Mesenchymal stem cell (in vitro differentiated cells and primary cell): ENCODE results near the gene SLC39A8.

ENCODE experiments used
- DNase-seq: peaks from one replicate; pipeline ENCODE4 v3.0.0-alpha.2; 2013
- H2AFZ ChIP-seq: one replicate; pipeline ENCODE4 v1.6.1; 2013; ENCODE audit warnings: low read depth, mild to moderate bottlenecking, control low read depth, inconsistent platforms, low read length, moderate library complexity
- H2AK5ac ChIP-seq: 2 replicates; pipeline ENCODE4 v1.6.1; 2013; ENCODE audit warnings: low read length, moderate library complexity, mild to moderate bottlenecking, inconsistent platforms; ENCODE audit not compliant: severe bottlenecking
- H2BK120ac ChIP-seq: one replicate; pipeline ENCODE4 v1.6.1; 2013; ENCODE audit warnings: low read depth, mild to moderate bottlenecking, inconsistent platforms, low read length, moderate library complexity
- H2BK12ac ChIP-seq, 2 experiments: one replicate each; pipeline ENCODE4 v1.6.1; 2013; ENCODE audit warnings: inconsistent platforms in 2 of 2, low read length in 2 of 2, mild to moderate bottlenecking in 2 of 2, moderate library complexity in 2 of 2, control low read depth in 1 of 2
- H2BK15ac ChIP-seq: one replicate; pipeline ENCODE4 v1.6.1; 2013; ENCODE audit warnings: mild to moderate bottlenecking, low read depth, inconsistent platforms; ENCODE audit not compliant: poor library complexity, severe bottlenecking
- H2BK5ac ChIP-seq: 2 replicates; pipeline ENCODE4 v1.6.1; 2013; ENCODE audit warnings: low read depth, mild to moderate bottlenecking, low read length, control low read depth, inconsistent platforms; ENCODE audit not compliant: poor library complexity, severe bottlenecking
- H3K14ac ChIP-seq, 2 experiments: one replicate each; pipeline ENCODE4 v1.6.1; 2013; ENCODE audit warnings: inconsistent platforms in 2 of 2, low read length in 2 of 2, control low read depth in 1 of 2, mild to moderate bottlenecking in 1 of 2, moderate library complexity in 1 of 2
- H3K18ac ChIP-seq, 2 experiments: one replicate each; pipeline ENCODE4 v1.6.1; 2013; ENCODE audit warnings: inconsistent platforms in 2 of 2, low read length in 2 of 2, control low read depth in 1 of 2, low read depth in 1 of 2, mild to moderate bottlenecking in 1 of 2
- H3K23ac ChIP-seq, 2 experiments: one replicate each; pipeline ENCODE4 v1.6.1; 2013; ENCODE audit warnings: inconsistent platforms in 2 of 2, low read length in 2 of 2, mild to moderate bottlenecking in 2 of 2, moderate library complexity in 2 of 2, control low read depth in 1 of 2
- H3K27ac ChIP-seq: 2 replicates; pipeline ENCODE4 v1.5.1; 2013; ENCODE audit warnings: mild to moderate bottlenecking, moderate library complexity, low read length, control low read depth, inconsistent platforms; ENCODE audit not compliant: poor library complexity, severe bottlenecking
- H3K27me3 ChIP-seq, 2 experiments: 2 replicates each; pipeline versions ENCODE4 v1.6.1 to v1.7.0; 2013; ENCODE audit warnings: low read length in 2 of 2, mild to moderate bottlenecking in 2 of 2, moderate library complexity in 2 of 2, control low read depth in 1 of 2, inconsistent platforms in 1 of 2; ENCODE audit not compliant: control insufficient read depth in 1 of 2, insufficient read depth in 1 of 2
- H3K36me3 ChIP-seq, 2 experiments: 2 replicates each; pipeline versions ENCODE4 v1.6.1 to v1.7.0; 2013; ENCODE audit warnings: low read length in 2 of 2, control low read depth in 1 of 2, inconsistent platforms in 1 of 2, low read depth in 1 of 2, mild to moderate bottlenecking in 1 of 2; ENCODE audit not compliant: insufficient read depth in 2 of 2, control insufficient read depth in 1 of 2
- H3K4ac ChIP-seq, 2 experiments: one replicate each; pipeline ENCODE4 v1.6.1; 2013; ENCODE audit warnings: inconsistent platforms in 2 of 2, low read length in 2 of 2, mild to moderate bottlenecking in 2 of 2, moderate library complexity in 2 of 2, control low read depth in 1 of 2, low read depth in 1 of 2
- H3K4me1 ChIP-seq: 2 replicates; pipeline ENCODE4 v1.6.1; 2013; ENCODE audit warnings: low read depth, low read length, control low read depth; ENCODE audit not compliant: control insufficient read depth, insufficient read depth
- H3K4me2 ChIP-seq: 2 replicates; pipeline ENCODE4 v1.6.1; 2013; ENCODE audit warnings: low read length, mild to moderate bottlenecking, inconsistent platforms; ENCODE audit not compliant: poor library complexity, severe bottlenecking
- H3K4me3 ChIP-seq, 2 experiments: 2 replicates each; pipeline versions ENCODE4 v1.5.1 to v1.7.0; 2013; ENCODE audit warnings: low read length in 2 of 2, mild to moderate bottlenecking in 2 of 2, control low read depth in 1 of 2, low read depth in 1 of 2; ENCODE audit not compliant: insufficient read depth in 1 of 2
- H3K79me1 ChIP-seq: replicated peaks from 2 replicates; pipeline ENCODE4 v1.6.1; 2013; ENCODE audit warnings: mild to moderate bottlenecking, control low read depth, low read length, inconsistent platforms; ENCODE audit not compliant: poor library complexity, severe bottlenecking
- H3K9ac ChIP-seq: 2 replicates; pipeline ENCODE4 v1.7.0; 2013; ENCODE audit warnings: mild to moderate bottlenecking, low read length, moderate library complexity
- H3K9me3 ChIP-seq: 2 replicates; pipeline ENCODE4 v1.7.0; 2013; ENCODE audit warnings: mild to moderate bottlenecking, low read length; ENCODE audit not compliant: control insufficient read depth
- H4K8ac ChIP-seq: one replicate; pipeline ENCODE4 v1.6.1; 2013; ENCODE audit warnings: inconsistent platforms, mild to moderate bottlenecking, low read length, moderate library complexity
- H4K91ac ChIP-seq: one replicate; pipeline ENCODE4 v1.6.1; 2013; ENCODE audit warnings: mild to moderate bottlenecking, low read length, inconsistent platforms
- WGBS: methylation state at CpG from one replicate; pipeline ENCODE4 v1.1.7; 2013; ENCODE audit warnings: mixed read lengths; 5-methylcytosine and 5-hydroxymethylcytosine counted together

The SLC39A8 gene

DNA sequence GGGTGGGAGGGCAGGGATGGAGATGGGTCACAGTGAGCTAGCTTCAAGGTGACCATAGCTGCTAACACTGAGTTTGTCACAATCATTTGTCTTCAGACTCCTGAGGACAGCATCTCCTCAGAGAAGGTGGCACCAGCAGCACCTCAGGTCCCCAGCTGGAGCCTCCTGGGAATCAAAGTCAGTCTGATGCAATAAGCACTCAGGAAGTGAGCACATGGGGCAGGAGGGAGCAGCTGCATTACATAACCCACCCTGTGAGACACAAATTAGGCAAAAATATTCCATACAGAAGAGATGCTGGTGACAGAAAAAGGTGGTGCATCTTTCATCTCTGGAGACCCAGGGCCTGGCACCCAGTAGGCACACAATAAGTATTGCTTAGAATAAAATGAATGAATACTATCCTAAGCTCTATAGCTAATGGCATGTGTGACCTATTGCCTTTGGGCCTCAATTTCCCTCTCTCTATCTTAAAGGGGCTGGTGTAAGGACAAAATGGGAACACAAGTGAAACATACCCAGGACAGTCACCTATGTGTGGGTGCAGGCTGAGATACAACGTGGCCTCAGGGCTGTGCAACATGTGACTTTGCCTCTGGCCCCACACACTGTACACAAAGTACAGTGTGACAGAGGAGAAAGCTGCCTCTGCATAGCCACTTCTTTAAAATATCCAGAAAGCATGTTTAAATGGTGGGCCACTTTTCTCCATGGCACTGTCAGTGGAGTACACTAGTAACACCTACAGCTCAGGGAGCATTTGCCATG is 37.1 kb downstream of the SLC39A8 start:
- Histone ChIP-seq H3K4me2 (no peak overlapping the region), H2BK12ac (no peak overlapping the region), H3K4ac (no peak overlapping the region), H3K27me3 (no peaks in the 10 kb centered on the region), H3K18ac (no peak overlapping the region), H4K91ac (no peak overlapping the region), H2BK120ac (no peak overlapping the region), H4K8ac (no peak overlapping the region), H3K4me3 (no peak overlapping the region), H3K36me3 (no peaks in the 10 kb centered on the region), H3K27ac (no peak overlapping the region), H3K14ac (no peak overlapping the region), H2AFZ (no peak overlapping the region), H3K9me3 (no peaks in the 10 kb centered on the region), H3K23ac (no peak overlapping the region), H3K4me1 (no peaks in the 10 kb centered on the region), H3K9ac (no peak overlapping the region), H2BK15ac (no peak overlapping the region), H3K79me1 (no peaks in the 10 kb centered on the region), H2AK5ac (no peak overlapping the region), H2BK5ac (no peak overlapping the region)
- 77% methylated on average over 1 of the region's 1 CpG for WGBS
- DNase-seq = peak; percentile 4

- H3K23ac ChIP-seq = no peak overlapping the region
- H3K27ac ChIP-seq = no peak overlapping the region
- no peak for DNase-seq
- H3K18ac ChIP-seq = no peak overlapping the region
- no peak overlapping the region for H3K9ac ChIP-seq
- H3K79me1 ChIP-seq = no peaks in the 10 kb centered on the region
- no peak overlapping the region for H3K14ac ChIP-seq
- no CpG with 5 or more reads among the region's 1 CpG for WGBS
- H2BK5ac ChIP-seq = no peak overlapping the region
- H3K4ac ChIP-seq = no peak overlapping the region
- no peak overlapping the region for H4K91ac ChIP-seq
- H4K8ac ChIP-seq = no peak overlapping the region
- no peak overlapping the region for H2BK12ac ChIP-seq
- H3K4me1 ChIP-seq = no peaks in the 10 kb centered on the region
- no peak overlapping the region for H2AK5ac ChIP-seq
- no peak overlapping the region for H2BK15ac ChIP-seq
- H3K4me2 ChIP-seq = no peak overlapping the region
- no peaks in the 10 kb centered on the region for H3K9me3 ChIP-seq
- H2AFZ ChIP-seq = no peak overlapping the region
- no peak overlapping the region for H3K4me3 ChIP-seq
- no peak overlapping the region for H2BK120ac ChIP-seq
- H3K36me3 ChIP-seq = no peaks in the 10 kb centered on the region
- H3K27me3 ChIP-seq = no peaks in the 10 kb centered on the region
Measured at GRCh38 chr4:102305666-102306065, 39.6 kb downstream of the SLC39A8 start.

- no peak overlapping the region for H2BK120ac ChIP-seq
- no CpG with 5 or more reads among the region's 1 CpG for WGBS
- H3K4ac ChIP-seq = no peak overlapping the region
- H3K4me1 ChIP-seq = no peaks in the 10 kb centered on the region
- no peak overlapping the region for H4K8ac ChIP-seq
- no peak overlapping the region for H3K18ac ChIP-seq
- H3K36me3 ChIP-seq = no peaks in the 10 kb centered on the region
- H3K27me3 ChIP-seq = no peaks in the 10 kb centered on the region
- H4K91ac ChIP-seq = no peak overlapping the region
- no peak overlapping the region for H2AK5ac ChIP-seq
- H3K9me3 ChIP-seq = no peaks in the 10 kb centered on the region
- H2BK15ac ChIP-seq = no peak overlapping the region
- H3K27ac ChIP-seq = no peak overlapping the region
- no peak overlapping the region for H3K14ac ChIP-seq
- H3K23ac ChIP-seq = no peak overlapping the region
- DNase-seq = no peak
- H3K4me2 ChIP-seq = no peak overlapping the region
- H3K79me1 ChIP-seq = no peaks in the 10 kb centered on the region
- no peak overlapping the region for H2BK5ac ChIP-seq
- no peak overlapping the region for H2AFZ ChIP-seq
- H3K9ac ChIP-seq = no peak overlapping the region
- no peak overlapping the region for H3K4me3 ChIP-seq
- H2BK12ac ChIP-seq = no peak overlapping the region
Measured at GRCh38 chr4:102302762-102303161, 42.5 kb downstream of the SLC39A8 start.

DNA sequence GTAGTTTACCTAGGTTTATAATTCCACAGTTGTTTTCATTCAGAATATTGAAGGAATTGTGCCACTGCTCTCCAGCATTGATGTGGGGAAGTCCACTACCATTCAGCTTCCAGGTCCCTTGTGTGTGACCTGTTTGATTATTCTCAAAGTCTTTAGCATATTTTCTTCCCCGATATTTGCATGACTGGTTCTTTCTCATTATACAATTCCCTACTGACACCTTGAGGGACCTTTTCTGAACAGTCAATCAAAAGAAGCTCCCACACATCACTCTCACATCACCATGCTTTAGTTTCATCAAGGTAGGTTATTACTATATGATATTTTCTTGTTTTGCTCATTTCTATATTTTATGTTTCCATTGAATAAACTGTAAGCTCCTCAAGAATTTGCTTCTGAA is 44.1 kb downstream of the SLC39A8 start:
- H2AK5ac ChIP-seq = no peak overlapping the region
- H3K27me3 ChIP-seq = no peaks in the 10 kb centered on the region
- H2BK12ac ChIP-seq = no peak overlapping the region
- no peak overlapping the region for H2BK15ac ChIP-seq
- H2AFZ ChIP-seq = no peak overlapping the region
- H3K4me3 ChIP-seq = no peak overlapping the region
- H3K36me3 ChIP-seq = no peaks in the 10 kb centered on the region
- H3K23ac ChIP-seq = no peak overlapping the region
- H3K9me3 ChIP-seq = no peaks in the 10 kb centered on the region
- H3K27ac ChIP-seq = no peak overlapping the region
- no peak overlapping the region for H3K4ac ChIP-seq
- no peaks in the 10 kb centered on the region for H3K79me1 ChIP-seq
- no peak for DNase-seq
- no peak overlapping the region for H2BK5ac ChIP-seq
- H3K4me2 ChIP-seq = no peak overlapping the region
- no peak overlapping the region for H3K14ac ChIP-seq
- H3K9ac ChIP-seq = no peak overlapping the region
- no peak overlapping the region for H4K8ac ChIP-seq
- 100% methylated on average over 1 of the region's 1 CpG for WGBS
- H4K91ac ChIP-seq = no peak overlapping the region
- H3K4me1 ChIP-seq = no peaks in the 10 kb centered on the region
- no peak overlapping the region for H2BK120ac ChIP-seq
- H3K18ac ChIP-seq = no peak overlapping the region
